Endodermal cell (in vitro differentiated cells): ENCODE measurements around the gene EXOC6. TPM values are rescaled to one million over a fixed set of nuclear protein-coding genes. Genes with fewer than 3 reads are reported as not detected.

Source experiments
- DNase-seq: peaks from one replicate; pipeline ENCODE4 v3.0.0-alpha.2; 2017
- H3K27ac ChIP-seq: 2 replicates; pipeline ENCODE4 v1.5.1; 2013; ENCODE audit warnings: mild to moderate bottlenecking, low read depth, low read length, moderate library complexity
- H3K27me3 ChIP-seq: 2 replicates; pipeline ENCODE4 v1.6.1; 2013; ENCODE audit warnings: mild to moderate bottlenecking, low read length, moderate library complexity; ENCODE audit not compliant: insufficient read depth, control insufficient read depth, poor library complexity, severe bottlenecking
- H3K36me3 ChIP-seq: 2 replicates; pipeline ENCODE4 v1.7.0; 2013; ENCODE audit warnings: mild to moderate bottlenecking, low read length, moderate library complexity; ENCODE audit not compliant: control insufficient read depth, insufficient read depth
- H3K4me1 ChIP-seq: one replicate; pipeline ENCODE4 v1.7.0; 2013; ENCODE audit warnings: low read length; ENCODE audit not compliant: control insufficient read depth, insufficient read depth
- H3K4me3 ChIP-seq: 2 replicates; pipeline ENCODE4 v1.5.1; 2013; ENCODE audit warnings: mild to moderate bottlenecking, low read length, moderate library complexity
- H3K9ac ChIP-seq: 2 replicates; pipeline ENCODE4 v1.6.1; 2013; ENCODE audit warnings: mild to moderate bottlenecking, low read length, moderate library complexity; ENCODE audit not compliant: poor library complexity, severe bottlenecking; ENCODE audit errors: extremely low read depth
- H3K9me3 ChIP-seq: 2 replicates; pipeline ENCODE4 v1.6.1; 2013; ENCODE audit warnings: mild to moderate bottlenecking, low read length, moderate library complexity; ENCODE audit not compliant: control insufficient read depth
- H3K27ac Mint-ChIP-seq: 2 replicates; pipeline ENCODE4 v1.8.0; 2020; ENCODE audit warnings: mixed read lengths
- H3K27me3 Mint-ChIP-seq: 2 replicates; pipeline ENCODE4 v1.8.0; 2021; ENCODE audit warnings: mild to moderate bottlenecking, mixed read lengths; ENCODE audit not compliant: insufficient read depth
- H3K36me3 Mint-ChIP-seq: 2 replicates; pipeline ENCODE4 v1.8.0; 2020; ENCODE audit warnings: low read depth, mixed read lengths
- H3K4me1 Mint-ChIP-seq: 2 replicates; pipeline ENCODE4 v1.8.0; 2020; ENCODE audit warnings: mixed read lengths
- H3K4me3 Mint-ChIP-seq: 2 replicates; pipeline ENCODE4 v1.8.0; 2020; ENCODE audit warnings: mild to moderate bottlenecking, moderate library complexity, mixed read lengths
- H3K9me3 Mint-ChIP-seq: 2 replicates; pipeline ENCODE4 v1.8.0; 2020; ENCODE audit warnings: mild to moderate bottlenecking, mixed read lengths
- WGBS, 2 experiments: methylation state at CpG; one replicate each; pipeline versions ENCODE4 v1.1.5 to v1.1.7; 2013; ENCODE audit warnings: missing lambda C conversion rate in 2 of 2, mixed read lengths in 1 of 2; ENCODE audit not compliant: insufficient coverage in 1 of 2, insufficient read length in 1 of 2; 5-methylcytosine and 5-hydroxymethylcytosine counted together
- total RNA-seq, 2 donors: library from RNA; stranded (reverse); fragmentation: NEBNext Ultra II Directional in 1 of 2; extraction: Animal tissue kit (Norgen Biotek cat#: 25700) in 1 of 2; gene quantifications; 2 replicates in 1 of 2; 3 replicates in 1 of 2; pipeline ENCODE4 v1.2.1, GENCODE V29; 2021
- TF ChIP-seq, protein P1 (sequence below): fragments of 200-600 bp; sonication (generic); conservative IDR thresholded peaks from 2 replicates; pipeline ENCODE4 v1.5.0; 2021; ENCODE audit warnings: antibody characterized with exemption, mild to moderate bottlenecking

EXOC6 gene
- total RNA-seq, 2 donors from 2014 or later: 12.1 to 21.3 TPM

DNA sequence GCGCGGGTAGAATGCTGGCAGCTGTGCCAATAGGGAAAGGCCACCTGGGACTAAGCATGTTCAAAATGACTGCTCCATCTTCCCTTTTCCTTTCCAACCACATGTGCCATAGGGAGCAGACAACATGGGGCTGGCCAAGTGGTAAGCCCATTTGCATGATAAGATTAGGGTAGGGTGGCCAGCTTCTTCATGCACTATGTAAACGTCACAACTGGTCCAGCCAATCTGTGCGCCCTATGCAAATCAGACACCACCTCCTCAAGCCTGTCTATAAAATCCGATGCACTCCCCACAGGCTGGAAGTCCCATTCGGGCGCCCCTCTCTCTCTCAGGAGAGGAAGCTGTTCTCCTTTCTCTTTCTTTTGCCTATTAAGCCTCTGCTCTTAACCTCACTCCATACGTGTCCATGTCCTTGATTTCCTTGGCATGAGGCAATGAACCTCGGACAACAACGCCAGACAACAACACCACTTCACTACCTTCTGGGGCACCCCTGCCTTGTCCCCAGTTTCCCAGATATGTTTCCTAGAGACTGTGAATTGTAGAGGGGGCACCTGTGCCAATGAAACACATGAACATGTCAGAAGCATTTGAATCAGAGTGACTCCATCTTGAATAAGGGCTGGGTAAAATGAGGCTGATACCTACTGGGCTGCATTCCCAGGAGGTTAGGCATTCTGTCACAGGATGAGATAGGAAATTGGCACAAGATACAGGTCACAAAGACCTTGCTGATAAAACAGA is 19.1 kb upstream of the EXOC6 start:
- no peaks in the 10 kb centered on the region for H3K27me3 Mint-ChIP-seq
- H3K27me3 ChIP-seq: no peaks in the 10 kb centered on the region
- peaks cover 3% of the 10 kb centered on the region for H3K4me1 ChIP-seq
- H3K27ac Mint-ChIP-seq: no peak overlapping the region
- no peaks in the 10 kb centered on the region for H3K36me3 Mint-ChIP-seq
- no peak overlapping the region for H3K4me3 Mint-ChIP-seq
- H3K36me3 ChIP-seq: no peaks in the 10 kb centered on the region
- H3K9ac ChIP-seq: no peak overlapping the region
- H3K27ac ChIP-seq: no peak overlapping the region
- H3K9me3 Mint-ChIP-seq: no peaks in the 10 kb centered on the region
- H3K4me1 Mint-ChIP-seq: peaks cover 24% of the 10 kb centered on the region
- no peaks in the 10 kb centered on the region for H3K9me3 ChIP-seq
- no peak overlapping the region for H3K4me3 ChIP-seq
- 82 to 90% methylated on average over 7 to 10 of the region's 10 CpGs for WGBS, 2 experiments
- DNase-seq: peak; percentile 68
- TF ChIP-seq, protein P1, sequence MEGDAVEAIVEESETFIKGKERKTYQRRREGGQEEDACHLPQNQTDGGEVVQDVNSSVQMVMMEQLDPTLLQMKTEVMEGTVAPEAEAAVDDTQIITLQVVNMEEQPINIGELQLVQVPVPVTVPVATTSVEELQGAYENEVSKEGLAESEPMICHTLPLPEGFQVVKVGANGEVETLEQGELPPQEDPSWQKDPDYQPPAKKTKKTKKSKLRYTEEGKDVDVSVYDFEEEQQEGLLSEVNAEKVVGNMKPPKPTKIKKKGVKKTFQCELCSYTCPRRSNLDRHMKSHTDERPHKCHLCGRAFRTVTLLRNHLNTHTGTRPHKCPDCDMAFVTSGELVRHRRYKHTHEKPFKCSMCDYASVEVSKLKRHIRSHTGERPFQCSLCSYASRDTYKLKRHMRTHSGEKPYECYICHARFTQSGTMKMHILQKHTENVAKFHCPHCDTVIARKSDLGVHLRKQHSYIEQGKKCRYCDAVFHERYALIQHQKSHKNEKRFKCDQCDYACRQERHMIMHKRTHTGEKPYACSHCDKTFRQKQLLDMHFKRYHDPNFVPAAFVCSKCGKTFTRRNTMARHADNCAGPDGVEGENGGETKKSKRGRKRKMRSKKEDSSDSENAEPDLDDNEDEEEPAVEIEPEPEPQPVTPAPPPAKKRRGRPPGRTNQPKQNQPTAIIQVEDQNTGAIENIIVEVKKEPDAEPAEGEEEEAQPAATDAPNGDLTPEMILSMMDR: no peak

DNA sequence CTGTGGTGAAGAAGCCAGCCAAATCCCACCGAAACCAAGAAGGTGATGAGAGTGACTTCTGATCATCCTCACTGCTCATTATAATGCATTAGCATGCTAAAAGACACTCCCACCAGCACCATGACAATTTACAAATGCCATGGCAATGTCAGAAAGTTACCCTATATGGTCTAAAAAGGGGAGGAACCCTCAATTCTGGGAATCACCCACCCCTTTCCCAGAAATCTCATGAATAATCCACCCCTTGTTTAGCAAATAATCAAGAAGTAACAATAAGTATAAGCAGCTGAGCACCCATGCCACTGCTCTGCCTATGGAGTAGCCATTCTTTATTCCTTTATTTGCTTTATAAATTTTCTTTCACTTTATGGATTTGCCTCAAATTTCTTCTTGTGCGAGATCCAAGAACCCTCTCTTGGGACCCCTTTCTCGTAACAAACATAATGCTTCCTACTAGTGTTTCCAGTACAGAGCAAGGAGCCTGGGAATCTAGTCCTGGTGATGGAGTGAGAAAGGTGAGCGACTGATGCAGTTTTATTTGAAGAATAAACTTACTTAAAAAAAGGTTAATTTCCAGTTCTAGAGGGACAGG is 18.4 kb upstream of the EXOC6 start:
- Mint-ChIP-seq H3K36me3 (no peaks in the 10 kb centered on the region), H3K9me3 (no peaks in the 10 kb centered on the region), H3K27ac (no peak overlapping the region), H3K4me3 (no peak overlapping the region), H3K27me3 (no peaks in the 10 kb centered on the region), H3K4me1 (peaks cover 27% of the 10 kb centered on the region)
- TF ChIP-seq, protein P1: no peak
- Histone ChIP-seq H3K9me3 (no peaks in the 10 kb centered on the region), H3K36me3 (no peaks in the 10 kb centered on the region), H3K4me3 (no peak overlapping the region), H3K9ac (no peak overlapping the region), H3K27ac (no peak overlapping the region), H3K4me1 (peaks cover 3% of the 10 kb centered on the region), H3K27me3 (no peaks in the 10 kb centered on the region)
- DNase-seq: no peak
- 78 to 91% methylated on average over 1 to 4 of the region's 4 CpGs for WGBS, 2 experiments

- no peaks in the 10 kb centered on the region for H3K27me3 Mint-ChIP-seq
- no peak overlapping the region for H3K27ac Mint-ChIP-seq
- Histone ChIP-seq H3K4me3 (no peak overlapping the region), H3K36me3 (no peaks in the 10 kb centered on the region), H3K9me3 (no peaks in the 10 kb centered on the region), H3K4me1 (peaks cover 3% of the 10 kb centered on the region), H3K27ac (no peak overlapping the region), H3K9ac (no peak overlapping the region), H3K27me3 (no peaks in the 10 kb centered on the region)
- TF ChIP-seq, protein P1: no peak
- H3K4me3 Mint-ChIP-seq: no peak overlapping the region
- DNase-seq: no peak
- WGBS, 2 experiments: 92 to 96% methylated on average over 5 to 11 of the region's 12 CpGs
- H3K4me1 Mint-ChIP-seq: peaks cover 32% of the 10 kb centered on the region
- no peaks in the 10 kb centered on the region for H3K36me3 Mint-ChIP-seq
- no peaks in the 10 kb centered on the region for H3K9me3 Mint-ChIP-seq
Measured at GRCh38 chr10:92830478-92831389, 17.6 kb upstream of the EXOC6 start.
